Body of pancreas (tissue), 4 donors: ENCODE measurements around the gene CFAP107. TPM values are rescaled to one million over a fixed set of nuclear protein-coding genes. Genes with fewer than 3 reads are reported as not detected.

ENCODE experiments used
- ATAC-seq: fragments of 150-250 bp; one replicate; pipeline ENCODE4 v1.9.1; 2016
- DNase-seq, 4 donors: peaks; one replicate each; pipeline ENCODE4 v3.0.0-alpha.2; 2019
- H3K27ac ChIP-seq, 4 donors: fragments of 200-600 bp; sonication (generic); 1 replicate in 3 of 4; 2 replicates in 1 of 4; pipeline versions ENCODE4 v1.5.1 to v1.6.1; 2016 to 2019; ENCODE audit warnings: mild to moderate bottlenecking in 1 of 4, mixed read lengths in 1 of 4, moderate library complexity in 1 of 4
- H3K27me3 ChIP-seq, 2 donors: fragments of 200-600 bp; sonication (generic); one replicate each; pipeline ENCODE4 v1.6.0; 2016; ENCODE audit warnings: mild to moderate bottlenecking in 1 of 2
- H3K36me3 ChIP-seq, 2 donors: fragments of 200-600 bp; sonication (generic); replicated peaks in 1 of 2; 2 replicates each; pipeline ENCODE4 v1.5.1; 2016; ENCODE audit warnings: low read depth in 2 of 2; ENCODE audit not compliant: insufficient read depth in 1 of 2
- H3K4me1 ChIP-seq: fragments of 200-600 bp; sonication (generic); one replicate; pipeline ENCODE4 v1.6.0; 2016
- H3K4me3 ChIP-seq, 2 donors: fragments of 200-600 bp; sonication (generic); 1 replicate in 1 of 2; 2 replicates in 1 of 2; pipeline ENCODE4 v1.5.1; 2016 to 2019
- H3K9me3 ChIP-seq, 3 donors: fragments of 200-600 bp; sonication (generic); 1 replicate in 2 of 3; 2 replicates in 1 of 3; pipeline ENCODE4 v1.5.1; 2016
- CTCF ChIP-seq, 7 experiments: fragments of 450-650 bp in 4 of 7; fragments of 200-600 bp in 3 of 7; sonication (generic) in 3 of 7; IDR thresholded peaks; one replicate each; pipeline ENCODE4 v1.5.1; 2016 to 2019; ENCODE audit warnings: antibody characterized with exemption in 7 of 7
- POLR2A ChIP-seq, 3 donors: fragments of 450-650 bp; IDR thresholded peaks; one replicate each; pipeline ENCODE4 v1.6.1; 2016; ENCODE audit warnings: antibody characterized with exemption in 3 of 3, mild to moderate bottlenecking in 2 of 3
- WGBS, 2 donors: methylation state at CpG; one replicate each; pipeline ENCODE4 v1.1.5; 2017; 5-methylcytosine and 5-hydroxymethylcytosine counted together
- intact Hi-C: fragments of 100-400 bp; cut with DNase I; formaldehyde crosslinking; loops from one replicate; pipeline ENCODE4 v1.15.1; 2023
- total RNA-seq, 2 donors: library from RNA; depleted of rRNA; stranded (reverse); fragments of >200 nt; gene quantifications; one replicate each; pipeline ENCODE4 v1.1.0, GENCODE V29; 2016

Gene CFAP107
- total RNA-seq, 2 donors from 2014 or later = not detected

GRCh38 chr1:12773438-12773837 is 27.4 kb downstream of the CFAP107 start, which contains the start of gene PRAMEF12:
Gene PRAMEF12 (plus strand): TSS chr1:12773738. CDS start chr1:12774868, 1,130 bp downstream.
- ATAC-seq = no peak
- Histone ChIP-seq H3K4me3 (no peak within 1 kb of the TSS), H3K9me3 (no peaks in the 10 kb centered on the region), H3K4me1 (no peaks in the 10 kb centered on the region), H3K27ac (no peak within 1 kb of the TSS), H3K27me3 (no peaks in the 10 kb centered on the region), H3K36me3 (no peaks in the 10 kb centered on the region)
- TF ChIP-seq POLR2A (IDR thresholded peaks at IDR 0.05) = no peak
- TF ChIP-seq CTCF (IDR thresholded peaks at IDR 0.05) = no peak
- intact Hi-C loops = no loop called here
- no peak for DNase-seq
- WGBS, 2 donors = 67 to 69% methylated on average over 5 of the region's 5 CpGs

- H3K9me3 ChIP-seq = no peaks in the 10 kb centered on the region
- WGBS, 2 donors = 61 to 78% methylated on average over 5 of the region's 5 CpGs
- H3K36me3 ChIP-seq = no peaks in the 10 kb centered on the region
- intact Hi-C loops = no loop called here
- no peaks in the 10 kb centered on the region for H3K4me1 ChIP-seq
- no peak overlapping the region for H3K27ac ChIP-seq
- TF ChIP-seq CTCF (IDR thresholded peaks at IDR 0.05) (no peak), POLR2A (IDR thresholded peaks at IDR 0.05) (no peak)
- DNase-seq = no peak
- no peak for ATAC-seq
- H3K27me3 ChIP-seq = no peaks in the 10 kb centered on the region
- H3K4me3 ChIP-seq = no peak overlapping the region
Observed at GRCh38 chr1:12774801-12775345, 28.9 kb downstream of the CFAP107 start.

- TF ChIP-seq POLR2A (IDR thresholded peaks at IDR 0.05) (no peak), CTCF (IDR thresholded peaks at IDR 0.05) (no peak)
- no peaks in the 10 kb centered on the region for H3K27me3 ChIP-seq
- H3K4me1 ChIP-seq = no peaks in the 10 kb centered on the region
- no peak overlapping the region for H3K27ac ChIP-seq
- WGBS, 2 donors = 68 to 71% methylated on average over 8 of the region's 8 CpGs
- DNase-seq = no peak
- no peaks in the 10 kb centered on the region for H3K9me3 ChIP-seq
- no peaks in the 10 kb centered on the region for H3K36me3 ChIP-seq
- no peak overlapping the region for H3K4me3 ChIP-seq
- ATAC-seq = no peak
- intact Hi-C loops = no loop called here
Observed at GRCh38 chr1:12775443-12775842, 29.4 kb downstream of the CFAP107 start.

- Histone ChIP-seq H3K4me3 (no peak overlapping the region), H3K4me1 (no peaks in the 10 kb centered on the region), H3K27me3 (no peaks in the 10 kb centered on the region), H3K36me3 (no peaks in the 10 kb centered on the region), H3K27ac (no peak overlapping the region), H3K9me3 (no peaks in the 10 kb centered on the region)
- intact Hi-C loops = no loop called here
- DNase-seq = no peak
- ATAC-seq = no peak
- no peak for TF ChIP-seq POLR2A (IDR thresholded peaks at IDR 0.05)
- TF ChIP-seq CTCF (IDR thresholded peaks at IDR 0.05) = no peak
- 77 to 81% methylated on average over 14 to 15 of the region's 15 CpGs for WGBS, 2 donors
Observed at GRCh38 chr1:12776801-12777557, 31.0 kb downstream of the CFAP107 start.
